ENCODE data around the gene MACROD1.

DNA sequence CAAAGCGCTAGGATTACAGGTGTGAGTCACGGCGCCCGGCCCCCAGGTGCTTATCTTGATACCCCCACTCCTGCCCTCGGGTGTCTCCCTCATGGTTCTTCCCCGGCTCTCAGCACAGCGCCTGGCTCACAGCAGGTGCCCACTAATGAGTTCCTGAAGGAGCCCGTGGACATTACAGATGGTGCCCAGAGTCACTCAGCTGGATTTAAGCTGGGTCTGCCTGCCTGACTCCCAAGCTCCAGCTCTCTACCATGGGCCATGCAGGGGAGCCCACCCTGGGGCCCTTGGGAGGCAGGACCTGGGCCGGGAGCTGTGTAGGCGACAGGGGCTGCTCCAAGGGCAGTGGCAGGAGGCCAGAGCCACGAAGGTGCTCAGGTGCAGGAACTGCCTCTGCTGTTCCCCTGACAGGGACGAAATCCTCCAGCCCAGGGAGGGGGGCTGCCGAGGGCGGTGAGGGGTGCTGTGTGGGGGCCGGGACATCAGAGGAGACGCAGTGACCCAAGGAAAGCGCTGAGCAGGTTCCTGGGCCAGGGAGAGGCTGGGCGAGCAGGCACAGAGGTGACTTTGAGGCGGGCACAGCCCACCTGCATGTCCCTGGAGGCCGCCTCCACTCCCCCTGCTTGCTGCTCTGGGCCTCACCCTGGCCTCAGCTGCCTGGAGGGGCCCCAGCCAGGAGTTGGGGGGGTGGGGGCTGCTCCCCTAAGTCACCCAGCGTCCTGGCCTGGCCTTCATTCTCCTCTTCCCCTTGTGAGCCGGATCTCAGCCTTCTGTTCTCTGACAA, 144.7 kb downstream of the MACROD1 start:
- TF ChIP-seq, protein P1, sequence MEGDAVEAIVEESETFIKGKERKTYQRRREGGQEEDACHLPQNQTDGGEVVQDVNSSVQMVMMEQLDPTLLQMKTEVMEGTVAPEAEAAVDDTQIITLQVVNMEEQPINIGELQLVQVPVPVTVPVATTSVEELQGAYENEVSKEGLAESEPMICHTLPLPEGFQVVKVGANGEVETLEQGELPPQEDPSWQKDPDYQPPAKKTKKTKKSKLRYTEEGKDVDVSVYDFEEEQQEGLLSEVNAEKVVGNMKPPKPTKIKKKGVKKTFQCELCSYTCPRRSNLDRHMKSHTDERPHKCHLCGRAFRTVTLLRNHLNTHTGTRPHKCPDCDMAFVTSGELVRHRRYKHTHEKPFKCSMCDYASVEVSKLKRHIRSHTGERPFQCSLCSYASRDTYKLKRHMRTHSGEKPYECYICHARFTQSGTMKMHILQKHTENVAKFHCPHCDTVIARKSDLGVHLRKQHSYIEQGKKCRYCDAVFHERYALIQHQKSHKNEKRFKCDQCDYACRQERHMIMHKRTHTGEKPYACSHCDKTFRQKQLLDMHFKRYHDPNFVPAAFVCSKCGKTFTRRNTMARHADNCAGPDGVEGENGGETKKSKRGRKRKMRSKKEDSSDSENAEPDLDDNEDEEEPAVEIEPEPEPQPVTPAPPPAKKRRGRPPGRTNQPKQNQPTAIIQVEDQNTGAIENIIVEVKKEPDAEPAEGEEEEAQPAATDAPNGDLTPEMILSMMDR (IDR thresholded peaks at IDR 0.05), result no peak
- TF ChIP-seq EP300 (IDR thresholded peaks at IDR 0.05), result no peak
